Sigmoid colon (tissue), 4 donors: ENCODE measurements around the gene REG3A.

Experiments used
- CTCF ChIP-seq, 4 experiments: fragments of 450-650 bp in 3 of 4; fragments of 200-600 bp in 1 of 4; IDR thresholded peaks; one replicate each; pipeline ENCODE4 v1.5.1; 2016 to 2019; ENCODE audit warnings: antibody characterized with exemption in 4 of 4, mild to moderate bottlenecking in 3 of 4, moderate library complexity in 2 of 4
- POLR2AphosphoS5 ChIP-seq, 4 donors: sonication (generic); formaldehyde crosslinking; IDR thresholded peaks; one replicate each; pipeline ENCODE4 v1.6.1; 2017; ENCODE audit warnings: antibody characterized with exemption in 4 of 4

GRCh38 chr2:79129804-79130203, 29.7 kb downstream of the REG3A start:
- TF ChIP-seq CTCF (IDR thresholded peaks at IDR 0.05) (no peak), POLR2AphosphoS5 (IDR thresholded peaks at IDR 0.05) (no peak)
